GM12878 (cell line): ENCODE measurements around the gene PLSCR1. TPM values are rescaled to one million over a fixed set of nuclear protein-coding genes. Genes with fewer than 3 reads are reported as not detected.

Experiments used
- BHLHE40 ChIP-seq, 2 experiments: fragments of 450-650 bp in 1 of 2; IDR thresholded peaks; 2 replicates each; pipeline ENCODE4 v1.6.1; 2011 to 2017; ENCODE audit warnings: low read depth in 2 of 2, borderline replicate concordance in 1 of 2, improper control_type of control experiment in 1 of 2, low read length in 1 of 2, mild to moderate bottlenecking in 1 of 2
- CBFB ChIP-seq: IDR thresholded peaks from 2 replicates; pipeline ENCODE4 v1.6.1; 2016; ENCODE audit warnings: antibody characterized with exemption, low read depth
- EGR1 ChIP-seq, 2 experiments: IDR thresholded peaks; 1 replicate in 1 of 2; 2 replicates in 1 of 2; pipeline ENCODE4 v1.6.1; 2011 to 2012; ENCODE audit warnings: low read depth in 2 of 2, low read length in 2 of 2, borderline replicate concordance in 1 of 2, mild to moderate bottlenecking in 1 of 2, moderate library complexity in 1 of 2
- IKZF1 ChIP-seq: fragments of 450-650 bp; conservative IDR thresholded peaks from 2 replicates; pipeline ENCODE4 v1.6.1; 2017; ENCODE audit warnings: antibody characterized with exemption, mild to moderate bottlenecking
- IKZF2 ChIP-seq, 2 experiments: fragments of 450-650 bp; IDR thresholded peaks; 2 replicates each; pipeline ENCODE4 v1.6.1; 2017; ENCODE audit warnings: mild to moderate bottlenecking in 2 of 2, moderate library complexity in 2 of 2
- KLF5 ChIP-seq: fragments of 450-650 bp; IDR thresholded peaks from 2 replicates; pipeline ENCODE4 v1.6.1; 2014; ENCODE audit warnings: mild to moderate bottlenecking; ENCODE audit not compliant: partially characterized antibody
- MEF2A ChIP-seq: IDR thresholded peaks from 2 replicates; pipeline ENCODE4 v1.6.1; 2011; ENCODE audit warnings: low read depth, mild to moderate bottlenecking, low read length, moderate library complexity; ENCODE audit not compliant: insufficient read depth
- NFXL1 ChIP-seq: fragments of 450-650 bp; IDR thresholded peaks from 2 replicates; pipeline ENCODE4 v1.6.1; 2017; ENCODE audit warnings: antibody characterized with exemption, mild to moderate bottlenecking, borderline replicate concordance
- RAD51 ChIP-seq: fragments of 450-650 bp; IDR thresholded peaks from 2 replicates; pipeline ENCODE4 v1.6.1; 2016; ENCODE audit warnings: moderate library complexity, mild to moderate bottlenecking, inconsistent platforms
- STAT1 ChIP-seq: fragments of 450-650 bp; conservative IDR thresholded peaks from 2 replicates; pipeline ENCODE4 v1.6.1; 2014; ENCODE audit warnings: antibody characterized with exemption, mild to moderate bottlenecking
- STAT3 ChIP-seq: IDR thresholded peaks from 2 replicates; pipeline ENCODE4 v1.6.1; 2011; ENCODE audit warnings: low read depth, low read length, improper control_type of control experiment
- USF2 ChIP-seq: IDR thresholded peaks from 2 replicates; pipeline ENCODE4 v1.6.1; 2011; ENCODE audit warnings: low read depth, low read length, improper control_type of control experiment, borderline replicate concordance
- ZNF274 ChIP-seq: IDR thresholded peaks from one replicate; pipeline ENCODE4 v1.8.0; 2011; ENCODE audit not compliant: insufficient read length, insufficient read depth
- polyA plus RNA-seq, 11 experiments: library from polyadenylated mRNA; depleted of rRNA in 4 of 11; unstranded in 6 of 11; stranded (reverse) in 5 of 11; fragments of >200 nt; fragmentation: Nextera tagmentation in 4 of 11; fragmentation: Illumina TruSeq in 1 of 11; extraction: Ambion mirVana in 4 of 11; extraction: Trizol in 1 of 11; gene quantifications; 1 replicate in 1 of 11; 2 replicates in 10 of 11; pipeline versions ENCODE4 v1.2.1 to v1.2.3, GENCODE V29; 2011 to 2016; ENCODE audit warnings: inconsistent platforms in 2 of 11, missing spikeins in 2 of 11, low read depth in 1 of 11
- total RNA-seq, 4 experiments: library from RNA; depleted of rRNA in 3 of 4; stranded (reverse); fragments of >200 nt in 3 of 4; fragmentation: Illumina TruSeq in 1 of 4; extraction: Trizol in 1 of 4; gene quantifications; 2 replicates each; pipeline versions ENCODE4 v1.2.1 to v1.2.3, GENCODE V29; 2013 to 2021
- TF ChIP-seq, protein P1 (sequence below): fragments of 450-650 bp; IDR thresholded peaks from 2 replicates; pipeline ENCODE4 v1.6.1; 2018; ENCODE audit warnings: mild to moderate bottlenecking, low read depth, moderate library complexity; ENCODE audit not compliant: partially characterized antibody

Gene PLSCR1
- total and polyA plus RNA-seq, 10 of the 15 experiments (the other 5 are each of a cell fraction or from before 2014, with no cell fraction given) = 35.4 to 77.8 (median 41.1) TPM

- TF ChIP-seq USF2 = no peak
- TF ChIP-seq CBFB = no peak
- TF ChIP-seq IKZF2 (IDR thresholded peaks at IDR 0.05) = 0 out of 4 replicates have a peak, but pooled peaks of 1 of the 2 experiments have one; percentile 18
- TF ChIP-seq STAT3 = no peak
- TF ChIP-seq NFXL1 = no peak
- no peak for TF ChIP-seq KLF5
- TF ChIP-seq BHLHE40 (IDR thresholded peaks at IDR 0.05; ENCODE audit: borderline replicate concordance in 1 of 2, low read depth in 2 of 2, low read length in 1 of 2) = peak in 1 of 2 experiments; percentile 44; a peak in 1 of 4 replicates
- TF ChIP-seq STAT1 = no peak
- TF ChIP-seq ZNF274 = no peak
- TF ChIP-seq IKZF1 = 0 out of 2 replicates have a peak, but pooled peaks have one; percentile 16
- no peak for TF ChIP-seq MEF2A
- TF ChIP-seq RAD51 = no peak
- TF ChIP-seq, protein P1, sequence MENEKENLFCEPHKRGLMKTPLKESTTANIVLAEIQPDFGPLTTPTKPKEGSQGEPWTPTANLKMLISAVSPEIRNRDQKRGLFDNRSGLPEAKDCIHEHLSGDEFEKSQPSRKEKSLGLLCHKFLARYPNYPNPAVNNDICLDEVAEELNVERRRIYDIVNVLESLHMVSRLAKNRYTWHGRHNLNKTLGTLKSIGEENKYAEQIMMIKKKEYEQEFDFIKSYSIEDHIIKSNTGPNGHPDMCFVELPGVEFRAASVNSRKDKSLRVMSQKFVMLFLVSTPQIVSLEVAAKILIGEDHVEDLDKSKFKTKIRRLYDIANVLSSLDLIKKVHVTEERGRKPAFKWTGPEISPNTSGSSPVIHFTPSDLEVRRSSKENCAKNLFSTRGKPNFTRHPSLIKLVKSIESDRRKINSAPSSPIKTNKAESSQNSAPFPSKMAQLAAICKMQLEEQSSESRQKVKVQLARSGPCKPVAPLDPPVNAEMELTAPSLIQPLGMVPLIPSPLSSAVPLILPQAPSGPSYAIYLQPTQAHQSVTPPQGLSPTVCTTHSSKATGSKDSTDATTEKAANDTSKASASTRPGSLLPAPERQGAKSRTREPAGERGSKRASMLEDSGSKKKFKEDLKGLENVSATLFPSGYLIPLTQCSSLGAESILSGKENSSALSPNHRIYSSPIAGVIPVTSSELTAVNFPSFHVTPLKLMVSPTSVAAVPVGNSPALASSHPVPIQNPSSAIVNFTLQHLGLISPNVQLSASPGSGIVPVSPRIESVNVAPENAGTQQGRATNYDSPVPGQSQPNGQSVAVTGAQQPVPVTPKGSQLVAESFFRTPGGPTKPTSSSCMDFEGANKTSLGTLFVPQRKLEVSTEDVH = no peak
- no peak for TF ChIP-seq EGR1 (IDR thresholded peaks at IDR 0.05; ENCODE audit: borderline replicate concordance in 1 of 2, low read depth in 2 of 2, low read length in 2 of 2)
Measured at GRCh38 chr3:146554151-146554760, 9.8 kb upstream of the PLSCR1 start (continued).
